Choroid plexus epithelial cell (primary cell): Measurements from ENCODE around the gene MOCOS.

Source experiments
- DNase-seq: peaks from one replicate; pipeline ENCODE4 v3.0.0-alpha.2; 2010; ENCODE audit warnings: low read depth
- H3K4me3 ChIP-seq: 2 replicates; pipeline ENCODE4 v1.5.1; 2011; ENCODE audit warnings: low read depth, mild to moderate bottlenecking, control low read depth, low read length, moderate library complexity
- CTCF ChIP-seq: conservative IDR thresholded peaks from 2 replicates; pipeline ENCODE4 v1.5.1; 2011; ENCODE audit warnings: low read depth, mild to moderate bottlenecking, control low read depth, inconsistent platforms, low read length, moderate library complexity

MOCOS gene

GRCh38 chr18:36185157-36185556 is 2.1 kb upstream of the MOCOS start:
- TF ChIP-seq CTCF, result no peak
- H3K4me3 ChIP-seq, result no peak overlapping the region
- no peak for DNase-seq

DNA sequence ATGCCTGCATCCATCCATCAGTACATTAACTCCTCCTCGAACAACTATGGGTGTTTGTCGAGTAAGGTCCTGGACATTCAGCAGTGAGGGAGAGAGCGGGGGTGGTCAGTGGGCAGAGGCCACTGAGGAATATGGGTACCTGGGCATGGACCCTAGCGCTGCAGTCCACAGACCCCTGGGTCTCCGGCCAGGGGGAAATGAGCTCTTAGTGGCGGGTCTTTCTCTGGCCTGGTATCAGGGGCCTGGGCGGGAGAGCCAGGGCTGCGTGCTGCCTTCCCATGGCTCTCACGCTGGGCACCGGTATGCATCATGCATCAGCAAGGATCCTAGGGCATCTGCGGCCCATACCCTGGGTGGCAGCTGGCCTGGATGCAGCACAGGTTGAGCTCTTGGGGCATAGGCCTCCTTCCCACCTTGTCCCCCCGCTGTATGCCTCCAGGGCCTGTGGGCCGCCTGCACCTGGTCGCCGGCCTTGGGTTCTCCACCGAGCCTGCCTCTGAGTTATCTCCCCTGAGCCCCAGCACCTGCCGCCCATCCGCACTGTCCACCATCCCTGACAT is 1.3 kb upstream of the MOCOS start:
- no peak for TF ChIP-seq CTCF
- no peak for DNase-seq
- H3K4me3 ChIP-seq, result no peak overlapping the region

DNA sequence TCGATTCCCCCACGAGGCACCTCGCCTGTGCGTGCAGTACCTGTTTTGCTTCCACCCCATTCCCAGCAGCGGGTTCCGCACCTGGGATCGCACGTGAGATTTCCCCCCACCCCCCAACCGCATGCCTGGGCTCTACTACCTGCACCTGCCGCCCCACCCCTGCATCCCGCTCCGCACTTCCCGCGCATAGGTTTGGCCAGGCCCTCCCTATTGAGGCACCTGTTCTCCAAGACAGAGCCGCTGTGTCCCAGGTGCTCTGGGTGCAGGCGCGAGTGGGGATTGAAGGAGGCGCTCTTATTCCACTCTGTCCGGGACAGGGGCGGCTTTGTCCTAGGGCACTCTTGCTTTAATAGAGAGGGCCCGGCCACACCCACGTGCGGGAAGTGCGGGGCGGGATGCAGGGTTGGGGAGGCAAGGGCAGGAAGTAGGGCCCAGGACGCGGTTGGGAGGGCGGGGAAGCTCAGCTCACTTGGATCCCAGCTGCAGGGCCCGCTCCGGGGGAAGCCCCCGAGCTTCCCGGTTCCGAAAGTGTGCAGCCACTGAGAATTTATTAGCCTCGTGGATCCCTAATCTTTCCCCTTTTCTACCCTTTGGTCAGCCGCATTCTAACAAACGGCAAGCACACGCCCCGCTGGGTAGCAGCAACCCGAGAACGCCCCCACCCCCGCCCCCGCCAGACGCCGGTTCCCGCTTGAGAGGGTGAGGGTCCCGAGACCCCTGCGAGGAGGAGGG is 670 bp upstream of the MOCOS start:
- no peak for DNase-seq
- H3K4me3 ChIP-seq, result peak overlapping the region; percentile 76
- no peak for TF ChIP-seq CTCF

- peak overlapping the region; percentile 76 for H3K4me3 ChIP-seq
Measured at GRCh38 chr18:36187826-36188721, 777 bp downstream of the MOCOS start.

GRCh38 chr18:36188916-36189315 is 1.6 kb downstream of the MOCOS start:
- H3K4me3 ChIP-seq, result no peak overlapping the region
- TF ChIP-seq CTCF, result no peak
- DNase-seq, result no peak

More at GRCh38 chr18:36187826-36188721, 777 bp downstream of the MOCOS start:
- TF ChIP-seq CTCF, result no peak
- no peak for DNase-seq

DNA sequence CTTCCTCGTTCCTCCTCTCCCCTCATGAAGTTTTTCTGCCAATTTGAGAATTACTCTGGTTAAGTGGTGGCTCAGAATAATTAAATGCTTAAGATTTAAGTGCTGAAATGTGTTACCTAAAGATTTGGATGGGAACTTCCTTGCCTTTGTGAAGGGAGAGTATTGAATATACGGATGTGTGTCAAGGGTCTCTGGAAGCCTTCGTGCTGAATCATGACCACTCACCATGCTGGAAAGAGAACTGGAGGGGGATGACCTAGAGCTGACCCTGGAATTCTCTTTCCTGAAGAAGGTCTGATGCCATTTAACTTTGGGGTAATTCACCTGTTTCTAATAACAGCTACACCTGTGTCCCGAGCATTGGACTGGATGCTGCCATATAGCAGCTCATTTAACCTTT is 2.2 kb downstream of the MOCOS start:
- H3K4me3 ChIP-seq, result no peak overlapping the region
- DNase-seq, result no peak
- no peak for TF ChIP-seq CTCF
